ENCODE data around the gene SAV1. TPM values are rescaled to one million over a fixed set of nuclear protein-coding genes. Genes with fewer than 3 reads are reported as not detected.

Gene SAV1
- total RNA-seq, 1 experiment from 2014 or later, result 37.1 TPM

DNA sequence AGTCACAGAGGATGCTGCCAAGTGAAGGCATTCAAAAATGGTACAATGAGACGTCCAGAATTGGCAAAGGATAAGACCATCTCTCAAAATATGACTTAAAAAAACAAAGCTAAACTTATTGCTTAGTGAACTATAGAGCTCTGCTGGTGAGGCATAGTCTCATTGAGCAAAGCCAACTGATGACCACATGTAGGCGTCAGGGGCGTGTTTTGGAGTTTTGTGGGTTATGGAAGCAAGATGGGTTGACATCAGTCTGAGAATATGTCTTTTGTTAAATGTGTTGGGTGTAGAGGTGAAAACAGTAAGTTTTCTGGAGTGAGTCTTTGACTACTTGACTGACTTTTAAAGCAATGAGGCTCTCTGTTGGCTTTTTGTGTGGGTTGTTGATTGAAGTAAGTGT lies 60.9 kb downstream of the SAV1 start:
- no peak overlapping the region for H3K27ac ChIP-seq
- H3K9me2 ChIP-seq (ENCODE audit: insufficient read depth), result no peaks in the 10 kb centered on the region
- ChIA-PET POLR2A (ENCODE audit: unreplicated experiment) (no interaction called here), CTCF (interaction anchor here (0.5 kb wide), 1 partner anchor 170 kb away, joined by 4 read pairs; no protein-coding TSS in a partner anchor)
- no peaks in the 10 kb centered on the region for H4K20me1 ChIP-seq (ENCODE audit: insufficient read depth)
- H3K4me3 ChIP-seq, result no peak overlapping the region
- no peaks in the 10 kb centered on the region for H3F3A ChIP-seq (ENCODE audit: insufficient read depth, low read depth)
- no peaks in the 10 kb centered on the region for H3K4me1 ChIP-seq (replicated peaks; ENCODE audit: insufficient read depth)
- BruUV-seq (replicated peaks), result no TSS peak
- no peak for DNase-seq
- intact Hi-C loops (cut with micrococcal nuclease; ENCODE audit: unreplicated experiment), result no loop called here
- no peaks in the 10 kb centered on the region for H3K79me2 ChIP-seq (ENCODE audit: low read depth)
- no peaks in the 10 kb centered on the region for H3K27me3 ChIP-seq (ENCODE audit: insufficient read depth, low read depth)
- H3K36me3 ChIP-seq (ENCODE audit: low read depth), result no peaks in the 10 kb centered on the region
- H3K4me2 ChIP-seq, result no peak overlapping the region
- H2AFZ ChIP-seq, result no peak overlapping the region
- no peaks in the 10 kb centered on the region for H3K9me3 ChIP-seq (ENCODE audit: insufficient read depth, low read depth)
- TF ChIP-seq EZH2 (IDR thresholded peaks at IDR 0.05; ENCODE audit: low read depth) (no peak), CTCF (conservative IDR thresholded peaks at IDR 0.05) (no peak)

DNA sequence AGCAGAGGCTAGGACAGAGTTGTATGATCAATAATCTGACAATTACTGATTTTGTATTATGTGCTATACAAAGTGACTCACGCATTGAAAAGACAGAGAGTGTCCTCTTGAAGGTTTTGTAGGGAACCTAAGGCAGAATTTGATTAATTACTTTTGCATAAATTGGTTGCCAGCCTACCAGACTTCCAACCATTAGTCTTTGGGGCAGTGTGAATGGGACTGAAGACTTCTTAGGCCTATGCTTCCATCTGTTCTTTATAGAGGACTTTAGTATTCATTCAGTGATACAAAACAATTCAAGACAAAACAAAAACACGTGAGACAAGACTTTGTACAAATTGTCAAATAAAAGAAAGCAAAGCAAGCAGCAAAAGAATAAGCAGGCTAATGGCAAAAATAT lies 61.6 kb downstream of the SAV1 start:
- TF ChIP-seq CTCF (conservative IDR thresholded peaks at IDR 0.05), result no peak
- TF ChIP-seq EZH2 (IDR thresholded peaks at IDR 0.05; ENCODE audit: low read depth), result no peak
- Histone ChIP-seq H3K4me2 (no peak overlapping the region), H3K4me3 (no peak overlapping the region), H3F3A (ENCODE audit: insufficient read depth, low read depth) (no peaks in the 10 kb centered on the region), H3K27ac (no peak overlapping the region), H3K36me3 (ENCODE audit: low read depth) (no peaks in the 10 kb centered on the region), H3K79me2 (ENCODE audit: low read depth) (no peaks in the 10 kb centered on the region), H3K9me3 (ENCODE audit: insufficient read depth, low read depth) (no peaks in the 10 kb centered on the region), H2AFZ (no peak overlapping the region), H4K20me1 (ENCODE audit: insufficient read depth) (no peaks in the 10 kb centered on the region), H3K27me3 (ENCODE audit: insufficient read depth, low read depth) (no peaks in the 10 kb centered on the region), H3K9me2 (ENCODE audit: insufficient read depth) (no peaks in the 10 kb centered on the region), H3K4me1 (replicated peaks; ENCODE audit: insufficient read depth) (peaks cover 5% of the 10 kb centered on the region)
- DNase-seq, result no peak
- ChIA-PET CTCF (no interaction called here), POLR2A (ENCODE audit: unreplicated experiment) (no interaction called here)
- no TSS peak for BruUV-seq (replicated peaks)
- intact Hi-C loops (cut with micrococcal nuclease; ENCODE audit: unreplicated experiment), result no loop called here

GRCh38 chr14:50605766-50606165 lies 62.3 kb downstream of the SAV1 start:
- Histone ChIP-seq H3K27ac (no peak overlapping the region), H3K27me3 (ENCODE audit: insufficient read depth, low read depth) (no peaks in the 10 kb centered on the region), H3K4me3 (no peak overlapping the region), H3K4me1 (replicated peaks; ENCODE audit: insufficient read depth) (peaks cover 12% of the 10 kb centered on the region), H3K9me3 (ENCODE audit: insufficient read depth, low read depth) (no peaks in the 10 kb centered on the region), H3F3A (ENCODE audit: insufficient read depth, low read depth) (no peaks in the 10 kb centered on the region), H3K9me2 (ENCODE audit: insufficient read depth) (no peaks in the 10 kb centered on the region), H3K79me2 (ENCODE audit: low read depth) (no peaks in the 10 kb centered on the region), H4K20me1 (ENCODE audit: insufficient read depth) (no peaks in the 10 kb centered on the region), H3K4me2 (no peak overlapping the region), H3K36me3 (ENCODE audit: low read depth) (no peaks in the 10 kb centered on the region), H2AFZ (no peak overlapping the region)
- TF ChIP-seq CTCF (conservative IDR thresholded peaks at IDR 0.05) (no peak), EZH2 (IDR thresholded peaks at IDR 0.05; ENCODE audit: low read depth) (no peak)
- POLR2A ChIA-PET (ENCODE audit: unreplicated experiment), result interaction anchor here (0.7 kb wide), 1 partner anchor 176 kb away, joined by 4 read pairs; no protein-coding TSS in a partner anchor
- no TSS peak for BruUV-seq (replicated peaks)
- intact Hi-C loops (cut with micrococcal nuclease; ENCODE audit: unreplicated experiment), result no loop called here
- CTCF ChIA-PET, result no interaction called here
- DNase-seq, result no peak
